ENCODE data around the gene INSYN2B.

Gene INSYN2B

DNA sequence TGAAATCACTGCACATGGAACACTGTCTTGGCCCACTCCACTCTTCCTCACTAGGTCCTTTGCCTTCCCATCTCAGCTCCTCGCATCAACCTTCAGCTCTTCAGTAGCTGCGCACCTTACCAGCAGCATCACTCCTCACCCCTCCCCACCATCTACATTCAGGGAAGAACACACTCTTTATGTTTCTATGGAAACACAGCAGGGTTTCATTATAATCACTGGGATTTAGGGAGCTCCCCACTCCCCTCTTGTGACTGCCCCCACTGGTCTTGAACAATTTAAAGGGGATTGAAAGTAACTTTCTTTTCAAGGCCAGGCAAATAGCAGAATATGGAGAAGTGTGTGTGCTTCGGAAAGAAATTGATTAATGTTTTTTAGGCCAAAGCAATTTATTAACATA is 111.2 kb downstream of the INSYN2B start:
- no peak for DNase-seq (ENCODE audit: extremely low spot score)
- CTCF ChIA-PET, result no interaction called here
- POLR2A ChIA-PET, result interaction anchor here (0.6 kb wide), 1 partner anchor 25 kb away, joined by 3 read pairs; no protein-coding TSS in a partner anchor
- TF ChIP-seq FOXM1 (IDR thresholded peaks at IDR 0.05; ENCODE audit: borderline replicate concordance), result no peak
- no peak for TF ChIP-seq CTBP1 (IDR thresholded peaks at IDR 0.05; ENCODE audit: borderline replicate concordance)
- no peak for TF ChIP-seq TARDBP (IDR thresholded peaks at IDR 0.05)
- TF ChIP-seq LEF1 (IDR thresholded peaks at IDR 0.05; ENCODE audit: borderline replicate concordance), result no peak
- no peak for TF ChIP-seq SUZ12 (IDR thresholded peaks at IDR 0.05)

- DNase-seq (ENCODE audit: extremely low spot score), result no peak
- TF ChIP-seq FOXA1 (IDR thresholded peaks at IDR 0.05) (no peak), ZNF384 (IDR thresholded peaks at IDR 0.05) (no peak), LEF1 (IDR thresholded peaks at IDR 0.05; ENCODE audit: borderline replicate concordance) (no peak), CTBP1 (IDR thresholded peaks at IDR 0.05; ENCODE audit: borderline replicate concordance) (no peak), L3MBTL2 (conservative IDR thresholded peaks at IDR 0.05) (no peak), SUZ12 (IDR thresholded peaks at IDR 0.05) (no peak), TARDBP (IDR thresholded peaks at IDR 0.05) (no peak), HDGF (IDR thresholded peaks at IDR 0.05; ENCODE audit: borderline replicate concordance) (no peak), SP1 (IDR thresholded peaks at IDR 0.05) (no peak), FOXM1 (IDR thresholded peaks at IDR 0.05; ENCODE audit: borderline replicate concordance) (no peak), FOXK2 (IDR thresholded peaks at IDR 0.05) (no peak), ELF4 (IDR thresholded peaks at IDR 0.05) (no peak), BHLHE40 (IDR thresholded peaks at IDR 0.05; ENCODE audit: borderline replicate concordance) (no peak)
- TF ChIP-seq, protein P1, sequence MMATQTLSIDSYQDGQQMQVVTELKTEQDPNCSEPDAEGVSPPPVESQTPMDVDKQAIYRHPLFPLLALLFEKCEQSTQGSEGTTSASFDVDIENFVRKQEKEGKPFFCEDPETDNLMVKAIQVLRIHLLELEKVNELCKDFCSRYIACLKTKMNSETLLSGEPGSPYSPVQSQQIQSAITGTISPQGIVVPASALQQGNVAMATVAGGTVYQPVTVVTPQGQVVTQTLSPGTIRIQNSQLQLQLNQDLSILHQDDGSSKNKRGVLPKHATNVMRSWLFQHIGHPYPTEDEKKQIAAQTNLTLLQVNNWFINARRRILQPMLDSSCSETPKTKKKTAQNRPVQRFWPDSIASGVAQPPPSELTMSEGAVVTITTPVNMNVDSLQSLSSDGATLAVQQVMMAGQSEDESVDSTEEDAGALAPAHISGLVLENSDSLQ (IDR thresholded peaks at IDR 0.05), result no peak
- POLR2A ChIA-PET, result no interaction called here
- CTCF ChIA-PET, result no interaction called here
Measured at GRCh38 chr5:169867347-169867746, 112.9 kb downstream of the INSYN2B start.

GRCh38 chr5:169864483-169864882 is 115.8 kb downstream of the INSYN2B start:
- CTCF ChIA-PET, result no interaction called here
- TF ChIP-seq BHLHE40 (IDR thresholded peaks at IDR 0.05; ENCODE audit: borderline replicate concordance), result no peak
- TF ChIP-seq FOXK2 (IDR thresholded peaks at IDR 0.05), result no peak
- TF ChIP-seq SP1 (IDR thresholded peaks at IDR 0.05), result no peak
- TF ChIP-seq HDGF (IDR thresholded peaks at IDR 0.05; ENCODE audit: borderline replicate concordance), result no peak
- TF ChIP-seq SUZ12 (IDR thresholded peaks at IDR 0.05), result no peak
- TF ChIP-seq ZNF384 (IDR thresholded peaks at IDR 0.05), result no peak
- no peak for TF ChIP-seq L3MBTL2 (conservative IDR thresholded peaks at IDR 0.05)
- TF ChIP-seq LEF1 (IDR thresholded peaks at IDR 0.05; ENCODE audit: borderline replicate concordance), result no peak
- TF ChIP-seq, protein P1 (IDR thresholded peaks at IDR 0.05), result no peak
- TF ChIP-seq FOXM1 (IDR thresholded peaks at IDR 0.05; ENCODE audit: borderline replicate concordance), result no peak
- no peak for TF ChIP-seq ELF4 (IDR thresholded peaks at IDR 0.05)
- TF ChIP-seq TARDBP (IDR thresholded peaks at IDR 0.05), result no peak
- no peak for TF ChIP-seq CTBP1 (IDR thresholded peaks at IDR 0.05; ENCODE audit: borderline replicate concordance)
- TF ChIP-seq NFRKB (IDR thresholded peaks at IDR 0.05), result no peak
- no peak for TF ChIP-seq ARNT (IDR thresholded peaks at IDR 0.05)
- TF ChIP-seq FOXA1 (IDR thresholded peaks at IDR 0.05), result no peak
- DNase-seq (ENCODE audit: extremely low spot score), result no peak
- POLR2A ChIA-PET, result no interaction called here

- ChIA-PET CTCF (no interaction called here), POLR2A (no interaction called here)
- TF ChIP-seq BHLHE40 (IDR thresholded peaks at IDR 0.05; ENCODE audit: borderline replicate concordance), result no peak
- TF ChIP-seq ELF4 (IDR thresholded peaks at IDR 0.05), result no peak
- no peak for TF ChIP-seq FOXM1 (IDR thresholded peaks at IDR 0.05; ENCODE audit: borderline replicate concordance)
- TF ChIP-seq NFRKB (IDR thresholded peaks at IDR 0.05), result no peak
- TF ChIP-seq SP1 (IDR thresholded peaks at IDR 0.05), result no peak
- TF ChIP-seq LEF1 (IDR thresholded peaks at IDR 0.05; ENCODE audit: borderline replicate concordance), result no peak
- TF ChIP-seq L3MBTL2 (conservative IDR thresholded peaks at IDR 0.05), result no peak
- no peak for TF ChIP-seq HDGF (IDR thresholded peaks at IDR 0.05; ENCODE audit: borderline replicate concordance)
- no peak for TF ChIP-seq FOXK2 (IDR thresholded peaks at IDR 0.05)
- no peak for TF ChIP-seq CTBP1 (IDR thresholded peaks at IDR 0.05; ENCODE audit: borderline replicate concordance)
- TF ChIP-seq, protein P1 (IDR thresholded peaks at IDR 0.05), result no peak
- TF ChIP-seq TARDBP (IDR thresholded peaks at IDR 0.05), result no peak
- no peak for TF ChIP-seq ARNT (IDR thresholded peaks at IDR 0.05)
- TF ChIP-seq ZNF384 (IDR thresholded peaks at IDR 0.05), result no peak
- no peak for TF ChIP-seq SUZ12 (IDR thresholded peaks at IDR 0.05)
- no peak for TF ChIP-seq FOXA1 (IDR thresholded peaks at IDR 0.05)
- no peak for DNase-seq (ENCODE audit: extremely low spot score)
Measured at GRCh38 chr5:169862391-169862811, 117.9 kb downstream of the INSYN2B start.

- CTCF ChIA-PET, result no interaction called here
- no peak for DNase-seq (ENCODE audit: extremely low spot score)
- TF ChIP-seq FOXK2 (IDR thresholded peaks at IDR 0.05) (no peak), NFRKB (IDR thresholded peaks at IDR 0.05) (no peak), FOXM1 (IDR thresholded peaks at IDR 0.05; ENCODE audit: borderline replicate concordance) (no peak), TARDBP (IDR thresholded peaks at IDR 0.05) (no peak)
- TF ChIP-seq, protein P1 (IDR thresholded peaks at IDR 0.05), result no peak
- POLR2A ChIA-PET, result no interaction called here
Measured at GRCh38 chr5:169861934-169862333, 118.4 kb downstream of the INSYN2B start.

GRCh38 chr5:169861433-169861832 is 118.9 kb downstream of the INSYN2B start:
- CTCF ChIA-PET, result interaction anchor here (1.1 kb wide), 1 partner anchor 119 kb away, joined by 3 read pairs; the partner anchor contains the start of gene INSYN2B

More at GRCh38 chr5:169861433-169861832, 118.9 kb downstream of the INSYN2B start:
- DNase-seq (ENCODE audit: extremely low spot score), result no peak
- POLR2A ChIA-PET, result no interaction called here
- no peak for TF ChIP-seq FOXA1 (IDR thresholded peaks at IDR 0.05)
- TF ChIP-seq SP1 (IDR thresholded peaks at IDR 0.05), result no peak
- TF ChIP-seq CTBP1 (IDR thresholded peaks at IDR 0.05; ENCODE audit: borderline replicate concordance), result no peak
- TF ChIP-seq, protein P1 (IDR thresholded peaks at IDR 0.05), result no peak
- TF ChIP-seq ARNT (IDR thresholded peaks at IDR 0.05), result no peak
- TF ChIP-seq NFRKB (IDR thresholded peaks at IDR 0.05), result no peak
- TF ChIP-seq ELF4 (IDR thresholded peaks at IDR 0.05), result no peak
- TF ChIP-seq LEF1 (IDR thresholded peaks at IDR 0.05; ENCODE audit: borderline replicate concordance), result no peak
- no peak for TF ChIP-seq TARDBP (IDR thresholded peaks at IDR 0.05)
- no peak for TF ChIP-seq SUZ12 (IDR thresholded peaks at IDR 0.05)
- TF ChIP-seq FOXK2 (IDR thresholded peaks at IDR 0.05), result no peak
- TF ChIP-seq BHLHE40 (IDR thresholded peaks at IDR 0.05; ENCODE audit: borderline replicate concordance), result no peak
- no peak for TF ChIP-seq L3MBTL2 (conservative IDR thresholded peaks at IDR 0.05)
- TF ChIP-seq FOXM1 (IDR thresholded peaks at IDR 0.05; ENCODE audit: borderline replicate concordance), result no peak
- no peak for TF ChIP-seq ZNF384 (IDR thresholded peaks at IDR 0.05)
- no peak for TF ChIP-seq HDGF (IDR thresholded peaks at IDR 0.05; ENCODE audit: borderline replicate concordance)
